ENCODE measurements around the gene C16orf74.

The C16orf74 gene

DNA sequence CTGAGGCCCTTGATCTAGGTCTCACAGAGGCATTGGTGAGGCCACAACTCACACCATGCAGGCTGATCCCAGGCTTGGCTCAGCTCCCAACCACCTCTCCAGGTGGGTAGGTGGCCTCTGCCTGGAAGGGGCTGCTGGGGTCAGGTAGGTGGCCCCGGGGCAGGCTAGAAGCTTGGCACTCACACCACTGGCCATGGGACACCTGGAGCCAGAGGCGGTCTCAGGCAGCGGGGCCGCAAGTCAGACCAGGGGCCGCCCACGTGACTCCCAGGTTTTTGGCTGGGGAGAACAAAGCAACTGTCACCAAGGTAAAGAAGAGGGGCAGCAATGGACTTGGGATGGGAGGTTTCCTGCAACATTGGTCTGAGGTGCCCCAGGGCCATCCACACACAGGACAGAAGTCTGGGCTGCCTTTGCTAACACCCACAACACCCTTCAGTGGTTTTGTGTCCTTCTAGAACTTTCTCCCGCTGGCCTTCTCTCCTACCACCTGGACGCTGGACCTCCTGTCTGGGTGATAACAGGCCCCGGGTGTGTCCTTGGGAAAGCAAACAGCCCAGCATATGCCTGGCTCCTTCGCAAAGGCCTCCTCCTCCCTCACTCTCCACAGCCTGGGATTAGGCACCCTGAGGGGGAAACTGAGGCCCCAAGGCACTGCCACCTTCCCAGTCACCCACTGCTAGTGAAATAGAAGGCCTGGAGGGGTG is 16.4 kb downstream of the C16orf74 start:
- Histone ChIP-seq H3K36me3 (ENCODE audit: control insufficient read depth in 1 of 2, insufficient read depth in 2 of 2, low read length in 2 of 2) (no peaks in the 10 kb centered on the region), H3K9ac (ENCODE audit: low read depth in 1 of 2, low read length in 2 of 2) (no peak overlapping the region), H3K4me3 (ENCODE audit: low read depth in 1 of 2, low read length in 2 of 2) (no peak overlapping the region), H3K9me3 (ENCODE audit: control insufficient read depth in 1 of 2, low read length in 2 of 2) (no peaks in the 10 kb centered on the region), H3K4me1 (ENCODE audit: control insufficient read depth in 1 of 2, insufficient read depth in 2 of 2, low read length in 2 of 2) (peaks cover 3 to 14% of the 10 kb centered on the region in 2 donors), H3K27ac (ENCODE audit: low read depth, low read length) (no peak overlapping the region), H3K27me3 (ENCODE audit: control insufficient read depth in 1 of 2, insufficient read depth in 2 of 2, low read length in 2 of 2) (no peaks in the 10 kb centered on the region)

- Histone ChIP-seq H3K9me3 (ENCODE audit: control insufficient read depth in 1 of 2, low read length in 2 of 2) (no peaks in the 10 kb centered on the region), H3K4me1 (ENCODE audit: control insufficient read depth in 1 of 2, insufficient read depth in 2 of 2, low read length in 2 of 2) (peaks cover 3 to 14% of the 10 kb centered on the region in 2 donors), H3K27me3 (ENCODE audit: control insufficient read depth in 1 of 2, insufficient read depth in 2 of 2, low read length in 2 of 2) (no peaks in the 10 kb centered on the region), H3K36me3 (ENCODE audit: control insufficient read depth in 1 of 2, insufficient read depth in 2 of 2, low read length in 2 of 2) (no peaks in the 10 kb centered on the region), H3K27ac (ENCODE audit: low read depth, low read length) (no peak overlapping the region), H3K4me3 (ENCODE audit: low read depth in 1 of 2, low read length in 2 of 2) (no peak overlapping the region), H3K9ac (ENCODE audit: low read depth in 1 of 2, low read length in 2 of 2) (no peak overlapping the region)
Observed at GRCh38 chr16:85733839-85734170, 17.1 kb downstream of the C16orf74 start.

DNA sequence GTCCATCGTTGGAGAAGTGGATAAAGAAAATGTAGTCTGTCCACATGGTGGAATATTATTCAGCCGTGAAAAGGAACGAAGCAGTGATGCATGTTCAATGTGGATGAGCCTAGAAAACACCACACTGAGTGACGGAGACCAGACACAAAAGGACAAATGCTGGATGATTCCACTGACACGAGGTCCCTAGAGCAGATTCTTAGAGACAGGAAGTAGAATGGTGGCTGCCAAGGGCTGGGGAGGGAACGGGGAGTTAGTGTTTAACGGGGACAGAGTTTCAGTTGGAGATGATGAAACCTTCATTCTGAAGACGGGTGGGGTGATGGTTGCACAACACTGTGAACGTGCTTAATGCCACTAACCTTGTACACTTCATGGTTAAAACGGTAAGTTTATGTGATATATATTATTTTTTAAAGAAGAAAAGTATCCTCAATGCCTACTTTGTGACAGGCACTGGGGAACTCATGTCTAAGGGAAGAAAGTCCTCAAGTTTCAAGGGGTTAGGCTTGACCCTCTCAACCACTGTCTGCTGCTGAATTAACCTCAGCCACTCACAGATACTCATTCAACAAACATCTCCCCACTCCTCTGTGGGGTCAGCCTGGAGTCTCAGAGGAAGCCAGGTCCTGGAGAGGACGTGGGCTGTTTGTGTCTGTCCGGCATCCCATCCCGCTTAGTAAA is 17.6 kb downstream of the C16orf74 start:
- no peak overlapping the region for H3K27ac ChIP-seq (ENCODE audit: low read depth, low read length)
- no peaks in the 10 kb centered on the region for H3K36me3 ChIP-seq (ENCODE audit: control insufficient read depth in 1 of 2, insufficient read depth in 2 of 2, low read length in 2 of 2)
- no peak overlapping the region for H3K4me3 ChIP-seq (ENCODE audit: low read depth in 1 of 2, low read length in 2 of 2)
- H3K9me3 ChIP-seq (ENCODE audit: control insufficient read depth in 1 of 2, low read length in 2 of 2), result no peaks in the 10 kb centered on the region
- H3K9ac ChIP-seq (ENCODE audit: low read depth in 1 of 2, low read length in 2 of 2), result no peak overlapping the region
- H3K27me3 ChIP-seq (ENCODE audit: control insufficient read depth in 1 of 2, insufficient read depth in 2 of 2, low read length in 2 of 2), result no peaks in the 10 kb centered on the region
- peaks cover 3 to 14% of the 10 kb centered on the region in 2 donors for H3K4me1 ChIP-seq (ENCODE audit: control insufficient read depth in 1 of 2, insufficient read depth in 2 of 2, low read length in 2 of 2)

- Histone ChIP-seq H3K27me3 (ENCODE audit: control insufficient read depth in 1 of 2, insufficient read depth in 2 of 2, low read length in 2 of 2) (peaks cover 0 to 1% of the 10 kb centered on the region in 2 donors), H3K9ac (ENCODE audit: low read depth in 1 of 2, low read length in 2 of 2) (no peak overlapping the region), H3K4me1 (ENCODE audit: control insufficient read depth in 1 of 2, insufficient read depth in 2 of 2, low read length in 2 of 2) (peaks cover 3 to 13% of the 10 kb centered on the region in 2 donors), H3K9me3 (ENCODE audit: control insufficient read depth in 1 of 2, low read length in 2 of 2) (no peaks in the 10 kb centered on the region), H3K36me3 (ENCODE audit: control insufficient read depth in 1 of 2, insufficient read depth in 2 of 2, low read length in 2 of 2) (no peaks in the 10 kb centered on the region), H3K4me3 (ENCODE audit: low read depth in 1 of 2, low read length in 2 of 2) (no peak overlapping the region), H3K27ac (ENCODE audit: low read depth, low read length) (no peak overlapping the region)
Observed at GRCh38 chr16:85731179-85731578, 19.7 kb downstream of the C16orf74 start.

DNA sequence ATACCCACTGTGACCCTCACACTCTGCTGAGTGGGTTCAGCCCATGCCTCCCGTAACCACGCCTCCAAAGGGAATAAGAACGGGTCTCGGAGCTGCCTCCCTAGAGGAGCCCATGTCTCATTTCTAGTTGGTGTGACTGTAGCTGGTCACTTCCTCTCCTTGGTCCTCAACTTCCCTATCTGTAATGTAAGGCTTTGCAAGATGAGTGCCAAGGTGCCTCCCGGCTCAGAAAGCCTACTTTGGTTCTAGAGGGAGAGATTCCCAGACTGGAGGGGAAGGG is 20.8 kb downstream of the C16orf74 start:
- no peaks in the 10 kb centered on the region for H3K9me3 ChIP-seq (ENCODE audit: control insufficient read depth in 1 of 2, low read length in 2 of 2)
- no peaks in the 10 kb centered on the region for H3K36me3 ChIP-seq (ENCODE audit: control insufficient read depth in 1 of 2, insufficient read depth in 2 of 2, low read length in 2 of 2)
- peaks cover 0 to 3% of the 10 kb centered on the region in 2 donors for H3K27me3 ChIP-seq (ENCODE audit: control insufficient read depth in 1 of 2, insufficient read depth in 2 of 2, low read length in 2 of 2)
- H3K9ac ChIP-seq (ENCODE audit: low read depth in 1 of 2, low read length in 2 of 2), result no peak overlapping the region
- H3K4me1 ChIP-seq (ENCODE audit: control insufficient read depth in 1 of 2, insufficient read depth in 2 of 2, low read length in 2 of 2), result peaks cover 2 to 5% of the 10 kb centered on the region in 2 donors
- H3K4me3 ChIP-seq (ENCODE audit: low read depth in 1 of 2, low read length in 2 of 2), result no peak overlapping the region
- H3K27ac ChIP-seq (ENCODE audit: low read depth, low read length), result no peak overlapping the region

- Histone ChIP-seq H3K4me3 (ENCODE audit: low read depth in 1 of 2, low read length in 2 of 2) (no peak overlapping the region), H3K9ac (ENCODE audit: low read depth in 1 of 2, low read length in 2 of 2) (no peak overlapping the region), H3K9me3 (ENCODE audit: control insufficient read depth in 1 of 2, low read length in 2 of 2) (no peaks in the 10 kb centered on the region), H3K36me3 (ENCODE audit: control insufficient read depth in 1 of 2, insufficient read depth in 2 of 2, low read length in 2 of 2) (no peaks in the 10 kb centered on the region), H3K27me3 (ENCODE audit: control insufficient read depth in 1 of 2, insufficient read depth in 2 of 2, low read length in 2 of 2) (peaks cover 0 to 3% of the 10 kb centered on the region in 2 donors), H3K27ac (ENCODE audit: low read depth, low read length) (no peak overlapping the region), H3K4me1 (ENCODE audit: control insufficient read depth in 1 of 2, insufficient read depth in 2 of 2, low read length in 2 of 2) (peaks cover 0 to 1% of the 10 kb centered on the region in 2 donors)
Observed at GRCh38 chr16:85729452-85730185, 21.3 kb downstream of the C16orf74 start.

DNA sequence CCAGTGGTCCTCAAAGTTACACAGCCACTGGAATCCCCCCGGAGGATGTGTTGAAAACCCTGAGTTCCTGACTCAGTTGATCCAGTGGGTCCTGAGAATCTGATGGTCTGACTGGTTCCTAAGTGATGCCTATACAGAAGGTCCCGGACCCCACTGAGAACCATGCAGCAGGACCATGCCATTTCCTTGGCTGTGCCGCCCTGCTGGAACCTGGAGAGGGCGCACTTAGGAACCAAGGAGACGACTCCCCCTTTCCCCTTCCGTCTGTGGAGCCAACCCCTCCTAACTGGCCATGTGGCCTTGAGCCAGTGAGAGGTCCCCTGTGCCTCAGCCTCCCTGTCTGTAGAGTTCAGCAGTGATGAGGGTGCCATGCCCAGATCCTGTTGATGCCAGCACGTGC is 22.0 kb downstream of the C16orf74 start:
- Histone ChIP-seq H3K27me3 (ENCODE audit: control insufficient read depth in 1 of 2, insufficient read depth in 2 of 2, low read length in 2 of 2) (peaks cover 0 to 3% of the 10 kb centered on the region in 2 donors), H3K4me3 (ENCODE audit: low read depth in 1 of 2, low read length in 2 of 2) (no peak overlapping the region), H3K4me1 (ENCODE audit: control insufficient read depth in 1 of 2, insufficient read depth in 2 of 2, low read length in 2 of 2) (no peaks in the 10 kb centered on the region), H3K9ac (ENCODE audit: low read depth in 1 of 2, low read length in 2 of 2) (no peak overlapping the region), H3K36me3 (ENCODE audit: control insufficient read depth in 1 of 2, insufficient read depth in 2 of 2, low read length in 2 of 2) (no peaks in the 10 kb centered on the region), H3K27ac (ENCODE audit: low read depth, low read length) (no peak overlapping the region), H3K9me3 (ENCODE audit: control insufficient read depth in 1 of 2, low read length in 2 of 2) (no peaks in the 10 kb centered on the region)

DNA sequence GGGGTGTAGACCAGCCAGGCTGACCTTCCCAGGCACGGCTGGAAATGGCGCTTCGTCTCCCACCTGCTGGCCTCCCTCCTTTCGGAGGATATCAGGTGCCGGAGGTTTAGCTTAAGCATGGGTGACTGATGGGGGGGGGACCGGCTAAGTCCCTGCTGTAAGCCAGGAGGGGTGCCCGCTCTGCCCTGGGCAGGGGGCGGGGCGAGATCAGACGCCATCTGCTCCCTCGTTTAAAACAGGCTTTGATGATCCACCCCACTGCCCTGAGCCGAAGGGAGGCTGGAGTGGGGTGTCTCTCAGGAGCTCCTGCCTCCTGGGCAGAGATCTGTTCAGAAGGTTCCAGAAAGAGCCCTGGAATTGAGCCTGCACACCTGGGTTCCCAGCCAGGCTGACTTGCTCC is 26.0 kb downstream of the C16orf74 start:
- Histone ChIP-seq H3K36me3 (ENCODE audit: control insufficient read depth in 1 of 2, insufficient read depth in 2 of 2, low read length in 2 of 2) (no peaks in the 10 kb centered on the region), H3K4me1 (ENCODE audit: control insufficient read depth in 1 of 2, insufficient read depth in 2 of 2, low read length in 2 of 2) (no peaks in the 10 kb centered on the region), H3K27ac (ENCODE audit: low read depth, low read length) (no peak overlapping the region), H3K27me3 (ENCODE audit: control insufficient read depth in 1 of 2, insufficient read depth in 2 of 2, low read length in 2 of 2) (peaks cover 0 to 3% of the 10 kb centered on the region in 2 donors), H3K9me3 (ENCODE audit: control insufficient read depth in 1 of 2, low read length in 2 of 2) (no peaks in the 10 kb centered on the region), H3K9ac (ENCODE audit: low read depth in 1 of 2, low read length in 2 of 2) (no peak overlapping the region), H3K4me3 (ENCODE audit: low read depth in 1 of 2, low read length in 2 of 2) (no peak overlapping the region)

- H3K9ac ChIP-seq (ENCODE audit: low read depth in 1 of 2, low read length in 2 of 2), result no peak overlapping the region
- H3K4me1 ChIP-seq (ENCODE audit: control insufficient read depth in 1 of 2, insufficient read depth in 2 of 2, low read length in 2 of 2), result no peaks in the 10 kb centered on the region
- H3K36me3 ChIP-seq (ENCODE audit: control insufficient read depth in 1 of 2, insufficient read depth in 2 of 2, low read length in 2 of 2), result no peaks in the 10 kb centered on the region
- H3K27me3 ChIP-seq (ENCODE audit: control insufficient read depth in 1 of 2, insufficient read depth in 2 of 2, low read length in 2 of 2), result peaks cover 0 to 3% of the 10 kb centered on the region in 2 donors
- H3K4me3 ChIP-seq (ENCODE audit: low read depth in 1 of 2, low read length in 2 of 2), result no peak overlapping the region
- no peak overlapping the region for H3K27ac ChIP-seq (ENCODE audit: low read depth, low read length)
- H3K9me3 ChIP-seq (ENCODE audit: control insufficient read depth in 1 of 2, low read length in 2 of 2), result no peaks in the 10 kb centered on the region
Observed at GRCh38 chr16:85724126-85724879, 26.6 kb downstream of the C16orf74 start.
